Dendritic cell treated with granulocyte-macrophage colony-stimulating factor and Interleukin-4, amounts not matched to agents 40 ng/mL and 50 ng/mL, for 4 days (primary cell): ENCODE data around the gene CENPP.

Source experiments
- H3K27ac Mint-ChIP-seq: one replicate; pipeline ENCODE4 v1.8.0; 2022; ENCODE audit warnings: mild to moderate bottlenecking, mixed read lengths
- H3K27me3 Mint-ChIP-seq: one replicate; pipeline ENCODE4 v1.8.0; 2022; ENCODE audit warnings: mild to moderate bottlenecking, mixed read lengths
- H3K36me3 Mint-ChIP-seq: one replicate; pipeline ENCODE4 v1.8.0; 2022; ENCODE audit warnings: low read depth, mixed read lengths
- H3K4me1 Mint-ChIP-seq: one replicate; pipeline ENCODE4 v1.8.0; 2022; ENCODE audit warnings: low read depth, mixed read lengths
- H3K4me3 Mint-ChIP-seq: one replicate; pipeline ENCODE4 v1.8.0; 2022; ENCODE audit warnings: mild to moderate bottlenecking, moderate library complexity, mixed read lengths
- H3K9me3 Mint-ChIP-seq: one replicate; pipeline ENCODE4 v1.8.0; 2022; ENCODE audit warnings: mixed read lengths
- intact Hi-C: fragments of 100-400 bp; cut with micrococcal nuclease; formaldehyde crosslinking; loops from one replicate; pipeline ENCODE4 v1.15.0; 2022

Gene CENPP

DNA sequence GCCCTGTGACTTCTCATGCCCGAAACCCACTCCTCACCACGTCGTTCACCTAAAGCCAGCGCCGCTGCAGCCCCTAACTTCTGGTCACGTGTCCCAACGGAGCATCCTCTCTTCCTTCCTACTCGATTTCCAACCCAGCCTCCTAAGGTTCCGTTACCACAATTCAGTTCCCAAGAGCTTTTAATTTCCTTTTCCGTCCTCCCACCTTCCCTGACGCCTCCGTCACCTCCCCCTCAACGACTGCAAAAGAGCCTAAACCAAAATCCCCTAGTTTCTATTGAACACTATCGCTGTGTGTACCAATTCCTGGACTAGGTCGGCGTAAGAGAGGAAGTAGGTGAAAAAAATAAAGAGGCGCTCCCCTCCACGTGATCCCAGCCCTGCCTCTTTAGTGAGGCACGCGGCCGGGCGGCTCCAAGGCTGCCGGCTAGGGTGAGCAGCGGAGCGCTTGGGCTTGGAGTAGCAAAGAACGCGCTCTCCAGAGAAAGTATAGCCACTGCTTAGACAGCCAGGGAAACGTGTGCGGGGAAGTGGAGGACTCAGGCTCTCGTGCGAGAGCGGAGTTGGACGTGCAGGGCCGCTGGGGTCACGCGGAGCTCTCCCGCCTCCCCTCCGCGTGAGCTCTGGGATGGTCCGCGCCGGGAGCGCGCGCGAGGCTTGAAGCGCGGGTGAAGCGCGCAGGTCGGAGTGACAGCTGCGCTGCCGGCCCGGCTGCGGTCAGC, at the start of gene CENPP, which contains the start of gene NOL8:
Gene CENPP (plus strand): TSS at position 685 of the 722 bp plus-strand sequence.
Gene NOL8 (minus strand): TSS at position 82 of the 722 bp plus-strand sequence. CDS start 1,189 bp downstream, outside the sequence.
- H3K36me3 Mint-ChIP-seq = peaks cover 44% of the 10 kb centered on the region
- intact Hi-C loops = loop anchor here (1.0 to 5.0 kb wide), 4 partner anchors 32 to 345 kb away; partner anchors contain the start of genes IARS1 and IPPK
- H3K27ac Mint-ChIP-seq = peak within 1 kb of the TSS; percentile 99
- peak within 1 kb of the TSS; percentile 91 for H3K4me3 Mint-ChIP-seq
- H3K4me1 Mint-ChIP-seq = peaks cover 22% of the 10 kb centered on the region
- H3K9me3 Mint-ChIP-seq = no peaks in the 10 kb centered on the region
- no peaks in the 10 kb centered on the region for H3K27me3 Mint-ChIP-seq

DNA sequence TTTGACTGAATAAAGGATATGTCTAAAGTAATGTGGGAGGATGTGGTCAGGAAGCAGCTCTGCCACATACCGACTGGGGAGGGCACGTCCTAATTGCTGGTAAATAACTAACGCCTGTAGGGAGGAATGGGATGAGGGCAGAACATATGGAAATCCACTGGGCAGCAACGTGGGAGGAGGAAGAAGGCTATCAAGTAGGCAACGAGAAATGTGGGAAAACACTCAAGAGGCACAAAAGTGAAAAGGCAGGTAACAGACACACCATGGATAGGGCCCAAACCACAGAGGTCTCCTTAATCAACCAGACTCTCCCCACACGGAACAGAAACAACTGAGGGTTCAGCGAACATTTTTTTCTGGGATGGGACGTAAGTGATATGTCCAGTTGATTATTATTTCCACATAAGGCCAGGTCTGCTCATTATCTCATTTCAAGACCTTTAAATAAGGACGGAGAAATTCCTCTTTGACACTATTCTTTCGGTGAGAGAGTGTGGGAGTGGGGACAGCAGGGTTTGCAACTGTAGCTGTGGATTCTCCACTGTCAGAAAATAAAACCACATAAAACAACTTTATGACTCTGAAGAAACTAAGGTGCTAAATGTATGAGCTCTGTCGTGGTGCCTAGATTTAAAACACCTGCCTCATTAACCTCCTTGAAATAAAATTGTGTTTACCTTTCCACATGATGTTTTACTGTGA, 49.3 kb upstream of the CENPP start:
- Mint-ChIP-seq H3K9me3 (no peaks in the 10 kb centered on the region), H3K27me3 (no peaks in the 10 kb centered on the region), H3K4me3 (no peak overlapping the region), H3K36me3 (peaks cover 98% of the 10 kb centered on the region), H3K27ac (no peak overlapping the region), H3K4me1 (peaks cover 7% of the 10 kb centered on the region)
- intact Hi-C loops = loop anchor here (5.0 kb wide), 1 partner anchor 36 kb away; no protein-coding TSS in a partner anchor

- H3K27ac Mint-ChIP-seq = no peak overlapping the region
- H3K36me3 Mint-ChIP-seq = peaks cover 98% of the 10 kb centered on the region
- no peaks in the 10 kb centered on the region for H3K27me3 Mint-ChIP-seq
- intact Hi-C loops = loop anchor here (5.0 kb wide), 1 partner anchor 34 kb away; no protein-coding TSS in a partner anchor
- no peaks in the 10 kb centered on the region for H3K9me3 Mint-ChIP-seq
- no peak overlapping the region for H3K4me3 Mint-ChIP-seq
- H3K4me1 Mint-ChIP-seq = peaks cover 7% of the 10 kb centered on the region
These were observed 47.6 kb upstream of the CENPP start for GRCh38 chr9:92278110-92278509.

DNA sequence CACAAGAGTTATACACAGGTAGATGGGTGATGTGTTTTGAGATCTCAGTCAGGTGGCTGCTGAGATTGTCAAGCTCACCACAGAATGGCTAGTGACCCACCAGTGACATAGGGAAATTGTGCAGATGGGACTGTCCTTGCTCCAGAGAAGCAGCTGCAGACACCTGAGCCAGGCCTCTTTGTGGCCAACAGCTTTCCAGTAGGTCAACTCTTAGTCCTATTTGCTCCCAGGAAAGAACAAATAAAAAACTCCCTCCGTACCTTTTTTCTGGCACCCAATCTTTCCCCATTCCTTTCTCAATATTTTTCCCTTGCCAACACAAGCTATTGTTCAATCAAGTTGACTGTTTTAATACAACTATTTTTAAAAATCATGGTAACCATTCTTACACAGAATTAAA, 46.5 kb upstream of the CENPP start:
- no peaks in the 10 kb centered on the region for H3K27me3 Mint-ChIP-seq
- peaks cover 7% of the 10 kb centered on the region for H3K4me1 Mint-ChIP-seq
- H3K36me3 Mint-ChIP-seq = peaks cover 95% of the 10 kb centered on the region
- H3K27ac Mint-ChIP-seq = no peak overlapping the region
- intact Hi-C loops = loop anchor here (5.0 kb wide), 1 partner anchor 33 kb away; no protein-coding TSS in a partner anchor
- no peak overlapping the region for H3K4me3 Mint-ChIP-seq
- no peaks in the 10 kb centered on the region for H3K9me3 Mint-ChIP-seq

- Mint-ChIP-seq H3K36me3 (peaks cover 42% of the 10 kb centered on the region), H3K4me1 (peaks cover 19% of the 10 kb centered on the region), H3K4me3 (no peak overlapping the region), H3K9me3 (no peaks in the 10 kb centered on the region), H3K27ac (no peak overlapping the region), H3K27me3 (no peaks in the 10 kb centered on the region)
- intact Hi-C loops = loop anchor here (10.0 kb wide), 1 partner anchor 155 kb away; no protein-coding TSS in a partner anchor
These were observed 35.9 kb upstream of the CENPP start for GRCh38 chr9:92289708-92290390.

DNA sequence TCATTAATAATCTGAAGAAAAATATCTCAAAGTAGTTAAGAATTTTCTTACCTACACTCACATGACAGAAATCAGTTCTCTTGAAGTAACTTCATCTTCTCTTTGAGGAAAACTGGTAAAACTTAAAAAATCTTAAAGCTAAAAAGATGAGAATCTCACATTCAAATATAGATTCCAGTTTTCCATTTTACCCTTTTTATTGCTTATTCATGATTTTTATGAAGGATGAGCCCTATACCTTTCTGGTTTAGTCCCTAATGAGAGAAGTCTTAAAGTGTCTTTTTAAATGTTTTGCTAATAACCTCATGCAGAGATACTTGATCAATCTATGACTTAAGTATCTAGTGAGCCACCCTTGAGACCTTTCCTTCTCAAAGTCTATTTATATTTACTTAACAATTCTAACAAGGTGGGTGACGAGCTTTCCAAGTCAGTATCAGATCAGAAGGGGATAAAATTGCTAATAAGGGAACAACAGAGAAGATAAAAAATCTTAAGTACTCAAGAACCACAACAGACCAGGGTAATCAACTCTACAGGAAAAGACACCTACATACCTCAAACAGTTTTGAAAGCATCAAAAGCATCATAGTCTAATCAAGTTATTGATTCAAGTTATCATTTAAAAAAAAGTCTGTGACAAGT, 34.8 kb upstream of the CENPP start:
- H3K36me3 Mint-ChIP-seq = peaks cover 32% of the 10 kb centered on the region
- peaks cover 24% of the 10 kb centered on the region for H3K4me1 Mint-ChIP-seq
- intact Hi-C loops = loop anchor here (10.0 kb wide), 1 partner anchor 156 kb away; no protein-coding TSS in a partner anchor
- H3K27me3 Mint-ChIP-seq = no peaks in the 10 kb centered on the region
- H3K27ac Mint-ChIP-seq = no peak overlapping the region
- no peak overlapping the region for H3K4me3 Mint-ChIP-seq
- H3K9me3 Mint-ChIP-seq = no peaks in the 10 kb centered on the region

- Mint-ChIP-seq H3K36me3 (peaks cover 29% of the 10 kb centered on the region), H3K9me3 (no peaks in the 10 kb centered on the region), H3K4me3 (no peak overlapping the region), H3K4me1 (peaks cover 24% of the 10 kb centered on the region), H3K27me3 (no peaks in the 10 kb centered on the region), H3K27ac (no peak overlapping the region)
- intact Hi-C loops = loop anchor here (10.0 kb wide), 1 partner anchor 157 kb away; no protein-coding TSS in a partner anchor
These were observed 34.2 kb upstream of the CENPP start for GRCh38 chr9:92291577-92291976.

- Mint-ChIP-seq H3K4me3 (peak overlapping the region; percentile 66), H3K4me1 (peaks cover 24% of the 10 kb centered on the region), H3K9me3 (no peaks in the 10 kb centered on the region), H3K27ac (peak overlapping the region; percentile 83), H3K27me3 (no peaks in the 10 kb centered on the region), H3K36me3 (peaks cover 31% of the 10 kb centered on the region)
- intact Hi-C loops = loop anchor here (1.0 to 10.0 kb wide), 2 partner anchors 33 to 158 kb away; partner anchors contain the start of genes CENPP and NOL8
These were observed 33.2 kb upstream of the CENPP start for GRCh38 chr9:92292338-92293074.

GRCh38 chr9:92293075-92293354, 32.7 kb upstream of the CENPP start:
- no peaks in the 10 kb centered on the region for H3K27me3 Mint-ChIP-seq
- peak overlapping the region; percentile 83 for H3K27ac Mint-ChIP-seq
- peaks cover 24% of the 10 kb centered on the region for H3K4me1 Mint-ChIP-seq
- peaks cover 31% of the 10 kb centered on the region for H3K36me3 Mint-ChIP-seq
- peak overlapping the region; percentile 66 for H3K4me3 Mint-ChIP-seq
- intact Hi-C loops = loop anchor here (1.0 to 10.0 kb wide), 2 partner anchors 32 to 158 kb away; partner anchors contain the start of genes CENPP and NOL8
- H3K9me3 Mint-ChIP-seq = no peaks in the 10 kb centered on the region

- Mint-ChIP-seq H3K9me3 (no peaks in the 10 kb centered on the region), H3K27ac (peak within 1 kb of the TSS; percentile 83), H3K36me3 (peaks cover 31% of the 10 kb centered on the region), H3K4me3 (peak within 1 kb of the TSS; percentile 87), H3K27me3 (no peaks in the 10 kb centered on the region), H3K4me1 (peaks cover 24% of the 10 kb centered on the region)
- intact Hi-C loops = loop anchor here (1.0 to 10.0 kb wide), 2 partner anchors 32 to 159 kb away; partner anchors contain the start of genes CENPP and NOL8
These were observed 32.1 kb upstream of the CENPP start, which contains the start of gene IARS1 for GRCh38 chr9:92293452-92294296. Gene IARS1, minus strand, starts transcription at chr9:92293697. Its CDS starts 4,278 bp downstream, at chr9:92289419.

GRCh38 chr9:92294297-92294676, 31.5 kb upstream of the CENPP start:
- Mint-ChIP-seq H3K36me3 (peaks cover 33% of the 10 kb centered on the region), H3K27ac (peak overlapping the region; percentile 83), H3K4me1 (peaks cover 29% of the 10 kb centered on the region), H3K9me3 (no peaks in the 10 kb centered on the region), H3K4me3 (peak overlapping the region; percentile 87), H3K27me3 (no peaks in the 10 kb centered on the region)
- intact Hi-C loops = loop anchor here (10.0 kb wide), 1 partner anchor 159 kb away; no protein-coding TSS in a partner anchor

- peaks cover 36% of the 10 kb centered on the region for H3K36me3 Mint-ChIP-seq
- H3K27ac Mint-ChIP-seq = no peak overlapping the region
- H3K27me3 Mint-ChIP-seq = no peaks in the 10 kb centered on the region
- no peaks in the 10 kb centered on the region for H3K9me3 Mint-ChIP-seq
- H3K4me3 Mint-ChIP-seq = no peak overlapping the region
- intact Hi-C loops = loop anchor here (10.0 kb wide), 1 partner anchor 161 kb away; no protein-coding TSS in a partner anchor
- H3K4me1 Mint-ChIP-seq = peaks cover 30% of the 10 kb centered on the region
These were observed 30.4 kb upstream of the CENPP start for GRCh38 chr9:92295240-92295790.
